ENCODE data around the gene HTR2B.

DNA sequence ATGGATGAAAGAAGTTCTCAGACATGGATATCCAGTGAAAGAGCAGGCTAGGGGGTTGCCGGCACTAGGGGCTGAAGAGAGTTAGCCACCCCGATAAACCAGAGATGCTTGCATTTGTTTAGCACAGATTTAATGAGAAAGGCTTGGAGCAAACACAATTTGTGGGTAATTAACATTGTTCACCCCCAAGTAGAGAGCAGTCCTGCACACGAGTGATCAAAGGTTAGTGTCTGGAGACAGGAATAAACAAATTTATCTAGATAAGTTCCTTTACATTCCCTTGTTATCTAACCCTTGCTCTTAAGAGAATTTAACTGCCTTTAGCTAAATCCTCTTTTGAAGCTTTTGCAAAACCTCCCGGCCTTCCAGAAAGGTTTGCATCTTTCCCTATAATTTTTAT, 23.9 kb downstream of the HTR2B start:
- TF ChIP-seq, protein P1, sequence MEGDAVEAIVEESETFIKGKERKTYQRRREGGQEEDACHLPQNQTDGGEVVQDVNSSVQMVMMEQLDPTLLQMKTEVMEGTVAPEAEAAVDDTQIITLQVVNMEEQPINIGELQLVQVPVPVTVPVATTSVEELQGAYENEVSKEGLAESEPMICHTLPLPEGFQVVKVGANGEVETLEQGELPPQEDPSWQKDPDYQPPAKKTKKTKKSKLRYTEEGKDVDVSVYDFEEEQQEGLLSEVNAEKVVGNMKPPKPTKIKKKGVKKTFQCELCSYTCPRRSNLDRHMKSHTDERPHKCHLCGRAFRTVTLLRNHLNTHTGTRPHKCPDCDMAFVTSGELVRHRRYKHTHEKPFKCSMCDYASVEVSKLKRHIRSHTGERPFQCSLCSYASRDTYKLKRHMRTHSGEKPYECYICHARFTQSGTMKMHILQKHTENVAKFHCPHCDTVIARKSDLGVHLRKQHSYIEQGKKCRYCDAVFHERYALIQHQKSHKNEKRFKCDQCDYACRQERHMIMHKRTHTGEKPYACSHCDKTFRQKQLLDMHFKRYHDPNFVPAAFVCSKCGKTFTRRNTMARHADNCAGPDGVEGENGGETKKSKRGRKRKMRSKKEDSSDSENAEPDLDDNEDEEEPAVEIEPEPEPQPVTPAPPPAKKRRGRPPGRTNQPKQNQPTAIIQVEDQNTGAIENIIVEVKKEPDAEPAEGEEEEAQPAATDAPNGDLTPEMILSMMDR (IDR thresholded peaks at IDR 0.05) = no peak
- no peak for TF ChIP-seq POLR2A (IDR thresholded peaks at IDR 0.05)

Data from Peyer's patch (tissue), 4 donors.